ENCODE data around the gene SF3B3.
A peak's percentile ranks its signal among the peaks of the same experiment; 100 is the strongest.
"Not testable (repeated sequence)": the region's sequence is repeated elsewhere in the genome, so short reads cannot be mapped to it uniquely, and the experiment has no call there.

Gene SF3B3

GRCh38 chr16:70578035-70578434 lies 54.4 kb downstream of the SF3B3 start:
- H3K4me3 ChIP-seq (ENCODE audit: low read depth, low read length), result no peak overlapping the region
- no peak for TF ChIP-seq CTCF (IDR thresholded peaks at IDR 0.05; ENCODE audit: borderline replicate concordance, insufficient read depth, low read depth, low read length)

- no peak overlapping the region for H3K4me3 ChIP-seq (ENCODE audit: low read depth, low read length)
- no peak for TF ChIP-seq CTCF (IDR thresholded peaks at IDR 0.05; ENCODE audit: borderline replicate concordance, insufficient read depth, low read depth, low read length)
These were observed 55.6 kb downstream of the SF3B3 start for GRCh38 chr16:70579248-70579647.

- TF ChIP-seq CTCF (IDR thresholded peaks at IDR 0.05; ENCODE audit: borderline replicate concordance, insufficient read depth, low read depth, low read length), result no peak
- H3K4me3 ChIP-seq (ENCODE audit: low read depth, low read length), result no peak overlapping the region
These were observed 56.3 kb downstream of the SF3B3 start for GRCh38 chr16:70579648-70580630.

- TF ChIP-seq CTCF (IDR thresholded peaks at IDR 0.05; ENCODE audit: borderline replicate concordance, insufficient read depth, low read depth, low read length), result peak; percentile 54; the same call in 1 of the 2 replicates
- no peak overlapping the region for H3K4me3 ChIP-seq (ENCODE audit: low read depth, low read length)
These were observed 58.8 kb downstream of the SF3B3 start for GRCh38 chr16:70582280-70582978.

- TF ChIP-seq CTCF (IDR thresholded peaks at IDR 0.05; ENCODE audit: borderline replicate concordance, insufficient read depth, low read depth, low read length), result no peak
- H3K4me3 ChIP-seq (ENCODE audit: low read depth, low read length), result no peak overlapping the region
These were observed 63.1 kb downstream of the SF3B3 start for GRCh38 chr16:70586731-70587130.

- no peak overlapping the region for H3K4me3 ChIP-seq (ENCODE audit: low read depth, low read length)
- no peak for TF ChIP-seq CTCF (IDR thresholded peaks at IDR 0.05; ENCODE audit: borderline replicate concordance, insufficient read depth, low read depth, low read length)
These were observed 64.9 kb downstream of the SF3B3 start for GRCh38 chr16:70588565-70588964.

- not testable (repeated sequence) for H3K4me3 ChIP-seq (ENCODE audit: low read depth, low read length)
These were observed 65.8 kb downstream of the SF3B3 start for GRCh38 chr16:70589416-70589815.

Measured in GM12875 (cell line).